GM23338 (cell line): ENCODE results near the gene MYO1C. TPM values are rescaled to one million over a fixed set of nuclear protein-coding genes. Genes with fewer than 3 reads are reported as not detected.

Source experiments
- ATAC-seq: fragments of 200-7000 bp; cut with Tn5 transposase; 3 replicates; pipeline ENCODE4 v1.9.1; 2020
- DNase-seq: peaks from one replicate; pipeline ENCODE4 v3.0.0-alpha.2; 2015; ENCODE audit warnings: low spot score
- H2AFZ ChIP-seq: fragments of 200-600 bp; sonication (generic); 2 replicates; pipeline ENCODE4 v1.8.0; 2016; ENCODE audit warnings: antibody characterized with exemption, mild to moderate bottlenecking, moderate library complexity
- H3F3A ChIP-seq: fragments of 200-600 bp; sonication (generic); replicated peaks from 2 replicates; pipeline ENCODE4 v1.8.0; 2017; ENCODE audit warnings: antibody characterized with exemption, mixed run types, low read depth
- H3K27ac ChIP-seq: fragments of 200-600 bp; sonication (generic); 2 replicates; pipeline ENCODE4 v1.6.1; 2016; ENCODE audit warnings: low read depth
- H3K27me3 ChIP-seq: fragments of 200-600 bp; sonication (generic); 2 replicates; pipeline ENCODE4 v1.8.0; 2016; ENCODE audit warnings: mild to moderate bottlenecking, mixed run types, moderate library complexity; ENCODE audit not compliant: insufficient read depth
- H3K36me3 ChIP-seq: fragments of 200-600 bp; sonication (generic); 2 replicates; pipeline ENCODE4 v1.8.0; 2016; ENCODE audit warnings: mild to moderate bottlenecking; ENCODE audit not compliant: insufficient read depth
- H3K4me1 ChIP-seq: fragments of 200-600 bp; sonication (generic); 2 replicates; pipeline ENCODE4 v1.8.0; 2016; ENCODE audit warnings: mild to moderate bottlenecking, moderate library complexity; ENCODE audit not compliant: insufficient read depth
- H3K4me2 ChIP-seq: fragments of 200-600 bp; sonication (generic); 2 replicates; pipeline ENCODE4 v1.7.1; 2017; ENCODE audit warnings: mixed run types
- H3K4me3 ChIP-seq: fragments of 200-600 bp; sonication (generic); 2 replicates; pipeline ENCODE4 v1.6.1; 2016; ENCODE audit warnings: mixed run types
- H3K79me2 ChIP-seq: fragments of 200-600 bp; sonication (generic); replicated peaks from 2 replicates; pipeline ENCODE4 v1.8.0; 2017; ENCODE audit warnings: mild to moderate bottlenecking; ENCODE audit not compliant: insufficient read depth
- H3K9me2 ChIP-seq: fragments of 200-600 bp; sonication (generic); 2 replicates; pipeline ENCODE4 v1.8.0; 2017; ENCODE audit not compliant: insufficient read depth
- H4K20me1 ChIP-seq: fragments of 200-600 bp; sonication (generic); replicated peaks from 2 replicates; pipeline ENCODE4 v1.8.0; 2017; ENCODE audit warnings: mild to moderate bottlenecking; ENCODE audit not compliant: insufficient read depth
- H3K27ac Mint-ChIP-seq: 2 replicates; pipeline ENCODE4 v1.8.0; 2020; ENCODE audit warnings: inconsistent platforms, mild to moderate bottlenecking, moderate library complexity, mixed read lengths
- H3K27me3 Mint-ChIP-seq: 3 replicates; pipeline ENCODE4 v1.8.0; 2022; ENCODE audit warnings: low read depth, mild to moderate bottlenecking, moderate library complexity, mixed read lengths, inconsistent platforms; ENCODE audit not compliant: insufficient read depth, poor library complexity
- H3K36me3 Mint-ChIP-seq: 3 replicates; pipeline ENCODE4 v1.8.0; 2021; ENCODE audit warnings: low read depth, mild to moderate bottlenecking, inconsistent platforms, moderate library complexity, mixed read lengths
- H3K4me1 Mint-ChIP-seq: 3 replicates; pipeline ENCODE4 v1.8.0; 2020; ENCODE audit warnings: mild to moderate bottlenecking, inconsistent platforms, mixed read lengths
- H3K4me3 Mint-ChIP-seq: 3 replicates; pipeline ENCODE4 v1.8.0; 2021; ENCODE audit warnings: moderate library complexity, mild to moderate bottlenecking, inconsistent platforms, mixed read lengths
- H3K9me3 Mint-ChIP-seq: 3 replicates; pipeline ENCODE4 v1.8.0; 2020; ENCODE audit warnings: moderate library complexity, mild to moderate bottlenecking, inconsistent platforms, mixed read lengths
- CREB1 ChIP-seq: fragments of 250-450 bp; sonication (Bioruptor Pico); IDR thresholded peaks from 2 replicates; pipeline ENCODE4 v1.5.0; 2020; ENCODE audit warnings: low read depth, mild to moderate bottlenecking, moderate library complexity
- CTCF ChIP-seq, 2 experiments: fragments of 200-600 bp in 1 of 2; sonication (generic) in 1 of 2; conservative IDR thresholded peaks; 2 replicates each; pipeline versions ENCODE4 v1.5.1 to v1.6.1; 2016 to 2017; ENCODE audit warnings: antibody characterized with exemption in 2 of 2, low read depth in 2 of 2, mild to moderate bottlenecking in 2 of 2, moderate library complexity in 1 of 2
- EZH2 ChIP-seq: fragments of 200-600 bp; sonication (generic); IDR thresholded peaks from one replicate; pipeline ENCODE4 v1.8.0; 2017; ENCODE audit warnings: antibody characterized with exemption, mild to moderate bottlenecking, low read depth; ENCODE audit not compliant: unreplicated experiment
- JUNB ChIP-seq: IDR thresholded peaks from one replicate; pipeline ENCODE4 v1.6.1; 2016; ENCODE audit warnings: antibody characterized with exemption; ENCODE audit not compliant: unreplicated experiment
- NANOG ChIP-seq: IDR thresholded peaks from 2 replicates; pipeline ENCODE4 v1.6.1; 2016; ENCODE audit warnings: antibody characterized with exemption, borderline replicate concordance
- POLR2AphosphoS5 ChIP-seq: IDR thresholded peaks from 2 replicates; pipeline ENCODE4 v1.6.1; 2016; ENCODE audit warnings: antibody characterized with exemption, low read depth
- ZNF114 ChIP-seq: fragments of 250-450 bp; sonication (Bioruptor Pico); IDR thresholded peaks from 2 replicates; pipeline ENCODE4 v1.5.0; 2020; ENCODE audit warnings: mild to moderate bottlenecking, moderate library complexity
- ZNF462 ChIP-seq: fragments of 250-450 bp; sonication (Bioruptor Pico); IDR thresholded peaks from 2 replicates; pipeline ENCODE4 v1.5.0; 2020; ENCODE audit warnings: mild to moderate bottlenecking, moderate library complexity
- polyA plus RNA-seq: library from polyadenylated mRNA; unstranded; fragments of >200 nt; fragmentation: Nextera tagmentation; extraction: Ambion mirVana; gene quantifications from 2 replicates; pipeline ENCODE4 v1.2.1, GENCODE V29; 2016
- total RNA-seq: library from RNA; depleted of rRNA; stranded (reverse); fragments of >200 nt; shearing (Covaris generic); gene quantifications from 2 replicates; pipeline ENCODE4 v1.2.3, GENCODE V29; 2014
- TF ChIP-seq, protein P1 (sequence below): IDR thresholded peaks from 2 replicates; pipeline ENCODE4 v1.6.1; 2016; ENCODE audit warnings: antibody characterized with exemption

Gene MYO1C
- total and polyA plus RNA-seq, 2 experiments from 2014 or later: 13.9 to 35.2 TPM

GRCh38 chr17:1455291-1455796 is 37.1 kb downstream of the MYO1C start:
- ATAC-seq (peak; percentile 67), DNase-seq (peak; percentile 82)
- peak overlapping the region; percentile 79 for H3K27ac ChIP-seq
- no peaks in the 10 kb centered on the region for H3K9me3 Mint-ChIP-seq
- no peaks in the 10 kb centered on the region for H3K9me2 ChIP-seq
- H3K79me2 ChIP-seq: peaks cover 55% of the 10 kb centered on the region
- peaks cover 24% of the 10 kb centered on the region for H3K36me3 Mint-ChIP-seq
- TF ChIP-seq NANOG (no peak), CTCF (conservative IDR thresholded peaks at IDR 0.05; ENCODE audit: low read depth in 2 of 2) (peak; percentile 40 to 55; a peak in 3 of 4 replicates)
- H3K4me1 Mint-ChIP-seq: peaks cover 18% of the 10 kb centered on the region
- H3F3A ChIP-seq: peaks cover 10% of the 10 kb centered on the region; the same call in 1 of the 2 replicates
- peak overlapping the region; percentile 91 for H3K27ac Mint-ChIP-seq
- H3K4me1 ChIP-seq: peaks cover 9% of the 10 kb centered on the region
- no peaks in the 10 kb centered on the region for H3K27me3 ChIP-seq
- peak overlapping the region; percentile 96 for H3K4me3 ChIP-seq
- H3K4me3 Mint-ChIP-seq: peak overlapping the region; percentile 94
- peaks cover 36% of the 10 kb centered on the region for H4K20me1 ChIP-seq
- H3K4me2 ChIP-seq: peak overlapping the region; percentile 95
- peak overlapping the region; percentile 80; the same call in 1 of the 2 replicates for H2AFZ ChIP-seq
- H3K27me3 Mint-ChIP-seq: peaks cover 10% of the 10 kb centered on the region
- peaks cover 5% of the 10 kb centered on the region; the same call in 1 of the 2 replicates for H3K36me3 ChIP-seq

GRCh38 chr17:1454541-1454940 is 37.9 kb downstream of the MYO1C start:
- 0 out of 2 replicates have a peak overlapping the region, but pooled peaks have one; percentile 15 for H3K27ac ChIP-seq
- no peak overlapping the region for H3K27ac Mint-ChIP-seq

More at GRCh38 chr17:1454541-1454940, 37.9 kb downstream of the MYO1C start:
- no peak for ATAC-seq
- DNase-seq: no peak
- Histone ChIP-seq H3K4me2 (peak overlapping the region; percentile 95), H3K27me3 (no peaks in the 10 kb centered on the region), H3K4me1 (peaks cover 9% of the 10 kb centered on the region), H3K36me3 (peaks cover 5% of the 10 kb centered on the region; the same call in 1 of the 2 replicates), H3F3A (peaks cover 10% of the 10 kb centered on the region; the same call in 1 of the 2 replicates), H3K79me2 (peaks cover 63% of the 10 kb centered on the region), H3K4me3 (peak overlapping the region; percentile 96), H2AFZ (no peak overlapping the region), H3K9me2 (no peaks in the 10 kb centered on the region), H4K20me1 (peaks cover 40% of the 10 kb centered on the region)
- H3K27me3 Mint-ChIP-seq: peaks cover 10% of the 10 kb centered on the region
- peaks cover 18% of the 10 kb centered on the region for H3K4me1 Mint-ChIP-seq
- H3K4me3 Mint-ChIP-seq: peak overlapping the region; percentile 94
- TF ChIP-seq POLR2AphosphoS5 (no peak), CREB1 (no peak), ZNF462 (no peak), CTCF (conservative IDR thresholded peaks at IDR 0.05; ENCODE audit: low read depth in 2 of 2) (no peak), ZNF114 (CRISPR knock-in tag) (no peak), EZH2 (no peak), JUNB (no peak)
- TF ChIP-seq, protein P1, sequence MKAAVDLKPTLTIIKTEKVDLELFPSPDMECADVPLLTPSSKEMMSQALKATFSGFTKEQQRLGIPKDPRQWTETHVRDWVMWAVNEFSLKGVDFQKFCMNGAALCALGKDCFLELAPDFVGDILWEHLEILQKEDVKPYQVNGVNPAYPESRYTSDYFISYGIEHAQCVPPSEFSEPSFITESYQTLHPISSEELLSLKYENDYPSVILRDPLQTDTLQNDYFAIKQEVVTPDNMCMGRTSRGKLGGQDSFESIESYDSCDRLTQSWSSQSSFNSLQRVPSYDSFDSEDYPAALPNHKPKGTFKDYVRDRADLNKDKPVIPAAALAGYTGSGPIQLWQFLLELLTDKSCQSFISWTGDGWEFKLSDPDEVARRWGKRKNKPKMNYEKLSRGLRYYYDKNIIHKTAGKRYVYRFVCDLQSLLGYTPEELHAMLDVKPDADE: no peak
- peaks cover 21% of the 10 kb centered on the region for H3K36me3 Mint-ChIP-seq
- H3K9me3 Mint-ChIP-seq: no peaks in the 10 kb centered on the region
